H1 (cell line): ENCODE results near the gene TIAM2.

ENCODE experiments used
- ATF2 ChIP-seq: IDR thresholded peaks from 2 replicates; pipeline ENCODE4 v1.6.1; 2012; ENCODE audit warnings: low read length, inconsistent platforms
- CHD2 ChIP-seq: IDR thresholded peaks from 2 replicates; pipeline ENCODE4 v1.6.1; 2012; ENCODE audit warnings: low read length, improper control_type of control experiment
- CTCF ChIP-seq, 3 experiments: IDR thresholded peaks; 1 replicate in 2 of 3; 2 replicates in 1 of 3; pipeline versions ENCODE4 v1.5.1 to v1.6.1; 2011; ENCODE audit warnings: low read length in 3 of 3, mild to moderate bottlenecking in 3 of 3, inconsistent platforms in 2 of 3, low read depth in 1 of 3, moderate library complexity in 1 of 3; ENCODE audit not compliant: insufficient read depth in 1 of 3; ENCODE audit errors: control extremely low read depth in 1 of 3
- EP300 ChIP-seq, 2 experiments: IDR thresholded peaks; 1 replicate in 1 of 2; 2 replicates in 1 of 2; pipeline ENCODE4 v1.6.1; 2011 to 2012; ENCODE audit warnings: low read depth in 2 of 2, low read length in 2 of 2, mild to moderate bottlenecking in 2 of 2, borderline replicate concordance in 1 of 2, inconsistent platforms in 1 of 2, moderate library complexity in 1 of 2
- EZH2 ChIP-seq: fragments of 200-600 bp; sonication (generic); IDR thresholded peaks from 2 replicates; pipeline ENCODE4 v1.7.1; 2012; ENCODE audit warnings: low read depth, mild to moderate bottlenecking, moderate library complexity, low read length, inconsistent platforms; ENCODE audit not compliant: severe bottlenecking
- GTF2F1 ChIP-seq: IDR thresholded peaks from 2 replicates; pipeline ENCODE4 v1.6.1; 2012; ENCODE audit warnings: low read depth, low read length, improper control_type of control experiment, borderline replicate concordance
- HDAC2 ChIP-seq, 2 experiments: fragments of 300-600 bp in 1 of 2; sonication (generic) in 1 of 2; IDR thresholded peaks; 2 replicates each; pipeline ENCODE4 v1.6.1; 2011 to 2012; ENCODE audit warnings: low read depth in 2 of 2, low read length in 2 of 2, mild to moderate bottlenecking in 2 of 2, moderate library complexity in 2 of 2, borderline replicate concordance in 1 of 2, inconsistent platforms in 1 of 2
- JUN ChIP-seq: IDR thresholded peaks from 2 replicates; pipeline ENCODE4 v1.6.1; 2011; ENCODE audit warnings: low read depth, mild to moderate bottlenecking, improper control_type of control experiment, low read length
- MAFK ChIP-seq: IDR thresholded peaks from 2 replicates; pipeline ENCODE4 v1.6.1; 2012; ENCODE audit warnings: low read depth, mild to moderate bottlenecking, improper control_type of control experiment, low read length
- NRF1 ChIP-seq: IDR thresholded peaks from 2 replicates; pipeline ENCODE4 v1.6.1; 2011; ENCODE audit warnings: mild to moderate bottlenecking, low read depth, low read length, improper control_type of control experiment
- SRF ChIP-seq: IDR thresholded peaks from 2 replicates; pipeline ENCODE4 v1.6.1; 2011; ENCODE audit warnings: mild to moderate bottlenecking, low read depth, low read length, moderate library complexity
- TF ChIP-seq, protein P1 (sequence below): IDR thresholded peaks from 2 replicates; pipeline ENCODE4 v1.6.1; 2011; ENCODE audit warnings: low read length, improper control_type of control experiment
- TF ChIP-seq, protein P2 (sequence below): IDR thresholded peaks from 2 replicates; pipeline ENCODE4 v1.6.1; 2012; ENCODE audit warnings: inconsistent platforms

DNA sequence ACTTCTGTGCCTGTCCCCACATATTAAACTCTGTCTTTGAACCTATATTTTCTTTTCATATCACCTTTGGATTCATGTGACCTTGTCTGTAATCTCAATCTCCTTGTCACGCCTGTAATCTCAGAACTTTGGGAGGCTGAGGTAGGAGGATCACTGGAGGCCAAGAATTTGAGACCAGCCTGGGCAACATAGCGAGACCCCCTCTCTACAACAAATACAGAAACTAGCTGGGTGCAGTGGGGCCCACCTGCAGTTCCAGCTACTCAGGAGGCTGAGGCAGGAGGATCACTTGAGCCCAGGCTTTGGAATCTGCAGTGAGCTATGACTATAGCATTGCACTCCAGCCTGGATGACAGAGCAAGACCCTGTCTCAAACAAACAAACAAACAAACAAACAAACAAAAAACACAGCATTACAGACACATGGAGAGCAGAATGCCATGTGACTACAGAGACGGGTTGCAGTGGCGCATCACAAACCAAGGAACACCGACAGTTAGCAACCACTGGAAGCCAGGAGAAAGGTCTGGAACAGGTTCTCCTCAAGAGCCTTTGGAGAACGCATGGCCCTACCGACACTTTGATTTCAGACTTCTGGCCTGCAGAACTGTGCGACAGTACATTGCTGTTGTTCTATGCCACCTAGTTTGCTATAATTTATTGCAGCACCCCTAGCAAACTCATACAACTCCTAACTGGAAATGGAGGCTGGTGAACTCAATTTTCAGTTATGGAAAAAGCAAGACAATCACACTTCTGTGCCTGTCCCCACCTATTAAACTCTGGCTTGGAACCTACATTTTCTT, 14.6 kb upstream of the TIAM2 start:
- TF ChIP-seq CTCF (IDR thresholded peaks at IDR 0.05; ENCODE audit: control extremely low read depth in 1 of 3, insufficient read depth in 1 of 3, low read depth in 1 of 3, low read length in 3 of 3): no peak
- TF ChIP-seq ATF2: no peak
- no peak for TF ChIP-seq EZH2
- no peak for TF ChIP-seq HDAC2 (IDR thresholded peaks at IDR 0.05; ENCODE audit: borderline replicate concordance in 1 of 2, low read depth in 2 of 2, low read length in 2 of 2)
- TF ChIP-seq CHD2: no peak
- TF ChIP-seq, protein P1, sequence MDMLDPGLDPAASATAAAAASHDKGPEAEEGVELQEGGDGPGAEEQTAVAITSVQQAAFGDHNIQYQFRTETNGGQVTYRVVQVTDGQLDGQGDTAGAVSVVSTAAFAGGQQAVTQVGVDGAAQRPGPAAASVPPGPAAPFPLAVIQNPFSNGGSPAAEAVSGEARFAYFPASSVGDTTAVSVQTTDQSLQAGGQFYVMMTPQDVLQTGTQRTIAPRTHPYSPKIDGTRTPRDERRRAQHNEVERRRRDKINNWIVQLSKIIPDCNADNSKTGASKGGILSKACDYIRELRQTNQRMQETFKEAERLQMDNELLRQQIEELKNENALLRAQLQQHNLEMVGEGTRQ: no peak
- no peak for TF ChIP-seq JUN
- no peak for TF ChIP-seq EP300 (IDR thresholded peaks at IDR 0.05; ENCODE audit: borderline replicate concordance in 1 of 2, low read depth in 2 of 2, low read length in 2 of 2)
- TF ChIP-seq MAFK: no peak
- no peak for TF ChIP-seq GTF2F1
- TF ChIP-seq, protein P2, sequence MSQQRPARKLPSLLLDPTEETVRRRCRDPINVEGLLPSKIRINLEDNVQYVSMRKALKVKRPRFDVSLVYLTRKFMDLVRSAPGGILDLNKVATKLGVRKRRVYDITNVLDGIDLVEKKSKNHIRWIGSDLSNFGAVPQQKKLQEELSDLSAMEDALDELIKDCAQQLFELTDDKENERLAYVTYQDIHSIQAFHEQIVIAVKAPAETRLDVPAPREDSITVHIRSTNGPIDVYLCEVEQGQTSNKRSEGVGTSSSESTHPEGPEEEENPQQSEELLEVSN: no peak
- no peak for TF ChIP-seq NRF1
- TF ChIP-seq SRF: no peak
